DND-41 (cell line): Measurements from ENCODE around the gene BCAN.

ENCODE experiments used
- EZH2 ChIP-seq: IDR thresholded peaks from 3 replicates; pipeline ENCODE4 v1.6.1; 2012; ENCODE audit warnings: borderline replicate concordance, low read depth, mild to moderate bottlenecking, moderate library complexity, low read length, inconsistent platforms; ENCODE audit not compliant: severe bottlenecking
- TF ChIP-seq, protein P1 (sequence below): IDR thresholded peaks from 2 replicates; pipeline ENCODE4 v1.5.1; 2012; ENCODE audit warnings: borderline replicate concordance, low read length, moderate library complexity, mild to moderate bottlenecking; ENCODE audit not compliant: poor library complexity, severe bottlenecking; ENCODE audit errors: extremely low read depth

DNA sequence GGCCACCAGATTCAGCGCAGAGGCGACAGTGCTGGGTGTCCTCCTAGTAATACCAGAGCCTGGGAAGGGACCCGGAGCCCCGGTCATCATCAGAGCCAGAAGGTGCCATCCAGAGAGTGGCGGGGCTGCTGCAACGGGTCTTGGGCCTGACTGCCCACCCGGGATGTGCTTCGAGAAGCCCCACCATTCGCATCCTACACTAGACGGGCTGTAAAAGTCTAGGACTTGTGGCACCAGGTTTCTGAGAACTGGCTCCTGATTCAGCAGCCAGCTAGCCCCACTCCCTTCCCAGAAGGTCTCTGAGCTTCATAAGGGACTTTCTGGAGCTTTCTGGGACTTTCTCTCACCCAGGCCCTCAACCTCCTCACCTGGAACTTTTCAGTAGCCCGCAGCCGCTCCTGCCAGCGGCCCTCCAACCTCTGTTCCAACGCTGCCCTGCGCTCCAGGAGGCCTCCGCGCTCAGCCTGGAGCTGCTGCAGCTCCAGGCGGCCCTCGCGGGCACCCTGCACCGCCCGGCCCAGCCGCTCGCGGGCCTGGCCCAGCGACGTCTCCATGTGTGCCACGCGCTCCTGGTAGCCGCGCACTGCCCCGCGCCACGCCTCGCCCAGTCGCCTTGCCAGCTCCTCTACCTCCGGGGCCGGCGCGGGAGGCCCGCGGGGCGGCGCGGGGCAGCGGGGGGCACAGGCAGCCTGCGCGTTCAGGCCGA, 34.4 kb downstream of the BCAN start:
- TF ChIP-seq, protein P1, sequence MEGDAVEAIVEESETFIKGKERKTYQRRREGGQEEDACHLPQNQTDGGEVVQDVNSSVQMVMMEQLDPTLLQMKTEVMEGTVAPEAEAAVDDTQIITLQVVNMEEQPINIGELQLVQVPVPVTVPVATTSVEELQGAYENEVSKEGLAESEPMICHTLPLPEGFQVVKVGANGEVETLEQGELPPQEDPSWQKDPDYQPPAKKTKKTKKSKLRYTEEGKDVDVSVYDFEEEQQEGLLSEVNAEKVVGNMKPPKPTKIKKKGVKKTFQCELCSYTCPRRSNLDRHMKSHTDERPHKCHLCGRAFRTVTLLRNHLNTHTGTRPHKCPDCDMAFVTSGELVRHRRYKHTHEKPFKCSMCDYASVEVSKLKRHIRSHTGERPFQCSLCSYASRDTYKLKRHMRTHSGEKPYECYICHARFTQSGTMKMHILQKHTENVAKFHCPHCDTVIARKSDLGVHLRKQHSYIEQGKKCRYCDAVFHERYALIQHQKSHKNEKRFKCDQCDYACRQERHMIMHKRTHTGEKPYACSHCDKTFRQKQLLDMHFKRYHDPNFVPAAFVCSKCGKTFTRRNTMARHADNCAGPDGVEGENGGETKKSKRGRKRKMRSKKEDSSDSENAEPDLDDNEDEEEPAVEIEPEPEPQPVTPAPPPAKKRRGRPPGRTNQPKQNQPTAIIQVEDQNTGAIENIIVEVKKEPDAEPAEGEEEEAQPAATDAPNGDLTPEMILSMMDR: no peak
- TF ChIP-seq EZH2: no peak
